Limb (tissue), 2 donors: ENCODE measurements around the gene SF3A1.
A peak's percentile ranks its signal among the peaks of the same experiment; 100 is the strongest.
"Not testable (repeated sequence)": the region's sequence is repeated elsewhere in the genome, so short reads cannot be mapped to it uniquely, and the experiment has no call there.

Source experiments
- DNase-seq, 2 donors: peaks; one replicate each; pipeline ENCODE4 v3.0.0-alpha.2; 2016; ENCODE audit errors: extremely low spot score in 2 of 2

Gene SF3A1

GRCh38 chr22:30356449-30357235 is at the start of gene SF3A1, which contains the start of gene CCDC157:
SF3A1 (minus strand) TSS chr22:30356894; CDS start chr22:30356792, 102 bp downstream.
CCDC157 (plus strand) TSS chr22:30357007; CDS start chr22:30366001, 8,994 bp downstream.
- DNase-seq, result peak; percentile 93 to 94

- no peak for DNase-seq
Observed at GRCh38 chr22:30406400-30406799, 49.7 kb upstream of the SF3A1 start.

GRCh38 chr22:30405731-30406130 is 49.0 kb upstream of the SF3A1 start:
- DNase-seq, result no peak

GRCh38 chr22:30404307-30404706 is 47.6 kb upstream of the SF3A1 start:
- no peak for DNase-seq

GRCh38 chr22:30402766-30403104 is 46.0 kb upstream of the SF3A1 start:
- not testable (repeated sequence) for DNase-seq

GRCh38 chr22:30402028-30402765 is 45.5 kb upstream of the SF3A1 start:
- no peak for DNase-seq

GRCh38 chr22:30401024-30401423 is 44.3 kb upstream of the SF3A1 start:
- not testable (repeated sequence) for DNase-seq

- no peak for DNase-seq
Observed at GRCh38 chr22:30400159-30400558, 43.5 kb upstream of the SF3A1 start.

- DNase-seq, result no peak
Observed at GRCh38 chr22:30399718-30400117, 43.0 kb upstream of the SF3A1 start.

GRCh38 chr22:30398685-30399680 is 42.3 kb upstream of the SF3A1 start:
- no peak for DNase-seq

GRCh38 chr22:30397656-30398635 is 41.3 kb upstream of the SF3A1 start:
- no peak for DNase-seq

GRCh38 chr22:30396871-30397655 is 40.4 kb upstream of the SF3A1 start, which contains the start of gene SEC14L2:
SEC14L2 (plus strand) TSS chr22:30397018; CDS start chr22:30397117, 99 bp downstream.
- DNase-seq, result peak; percentile 25 to 76

GRCh38 chr22:30393885-30394284 is 37.2 kb upstream of the SF3A1 start:
- DNase-seq, result no peak

- DNase-seq, result no peak
Observed at GRCh38 chr22:30393322-30393680, 36.6 kb upstream of the SF3A1 start.

- no peak for DNase-seq
Observed at GRCh38 chr22:30392661-30393321, 36.1 kb upstream of the SF3A1 start.

- DNase-seq, result no peak
Observed at GRCh38 chr22:30390974-30391691, 34.4 kb upstream of the SF3A1 start.

- DNase-seq, result peak; percentile 87 to 93
Observed at GRCh38 chr22:30386960-30387827, 30.5 kb upstream of the SF3A1 start, which contains the start of gene RNF215. RNF215 (minus strand) TSS chr22:30387411; CDS start chr22:30387313, 98 bp downstream.
